Mammary microvascular endothelial cell (primary cell): Measurements from ENCODE around the gene LBHD1. TPM values are rescaled to one million over a fixed set of nuclear protein-coding genes. Genes with fewer than 3 reads are reported as not detected.

Source experiments
- total RNA-seq: library from RNA; depleted of rRNA; stranded (reverse); fragments of >200 nt; gene quantifications from 2 replicates; pipeline ENCODE4 v1.2.3, GENCODE V29; 2015

LBHD1 gene
- 2.2 and 2.8 TPM in 2 replicates for total RNA-seq

GRCh38 chr11:62671608-62672389 lies at the start of gene LBHD1, which contains the start of gene UQCC3:
Gene LBHD1, minus strand, starts transcription at chr11:62672267. Its CDS starts 2,236 bp downstream, at chr11:62670031.
Gene UQCC3, plus strand, starts transcription at chr11:62671673. Its CDS starts 73 bp downstream, at chr11:62671746.

DNA sequence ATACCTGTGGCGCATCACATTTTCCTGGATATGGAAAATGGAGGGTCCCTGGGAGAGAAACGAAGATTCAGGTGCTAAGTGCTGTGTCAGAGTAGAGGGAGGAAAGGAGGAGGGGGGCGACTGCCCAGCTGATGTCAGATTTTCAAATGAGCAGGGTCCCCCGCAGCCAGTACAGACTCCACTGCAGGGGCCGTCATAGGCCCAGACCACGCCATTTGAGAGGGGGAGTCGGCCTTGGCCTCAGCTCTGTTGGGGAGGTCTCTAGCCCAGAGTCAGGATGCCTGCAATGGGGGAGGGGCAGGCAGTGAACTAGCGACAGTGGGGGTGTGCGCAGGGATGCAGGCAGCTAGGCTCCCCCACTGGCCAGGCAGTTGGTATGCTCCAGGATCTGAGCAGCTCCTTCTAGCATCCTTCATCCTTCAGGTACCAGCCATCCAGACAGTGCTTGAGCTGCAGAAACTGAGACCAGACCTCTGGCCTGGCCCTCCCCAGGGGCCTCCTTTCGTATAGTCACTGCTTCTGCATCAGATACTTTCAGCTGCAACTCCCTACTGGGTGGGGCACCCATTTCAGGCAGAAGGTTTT lies 35.3 kb upstream of the LBHD1 start, which contains the start of the genes BSCL2 and GNG3:
Gene BSCL2 (minus strand): TSS at position 148 of the 585 bp plus-strand sequence. CDS start 229 bp downstream, outside the sequence.
Gene GNG3 (plus strand): TSS at position 400 of the 585 bp plus-strand sequence. CDS start 620 bp downstream, outside the sequence.

GRCh38 chr11:62689421-62690183 lies 17.5 kb upstream of the LBHD1 start, which contains the start of gene LRRN4CL:
Gene LRRN4CL, minus strand, starts transcription at chr11:62689530. Its CDS starts 1,022 bp downstream, at chr11:62688508.

GRCh38 chr11:62678770-62679696 lies 7.0 kb upstream of the LBHD1 start, which contains the start of gene UBXN1:
Gene UBXN1, minus strand, starts transcription at chr11:62679073. Its CDS starts 150 bp downstream, at chr11:62678923.

DNA sequence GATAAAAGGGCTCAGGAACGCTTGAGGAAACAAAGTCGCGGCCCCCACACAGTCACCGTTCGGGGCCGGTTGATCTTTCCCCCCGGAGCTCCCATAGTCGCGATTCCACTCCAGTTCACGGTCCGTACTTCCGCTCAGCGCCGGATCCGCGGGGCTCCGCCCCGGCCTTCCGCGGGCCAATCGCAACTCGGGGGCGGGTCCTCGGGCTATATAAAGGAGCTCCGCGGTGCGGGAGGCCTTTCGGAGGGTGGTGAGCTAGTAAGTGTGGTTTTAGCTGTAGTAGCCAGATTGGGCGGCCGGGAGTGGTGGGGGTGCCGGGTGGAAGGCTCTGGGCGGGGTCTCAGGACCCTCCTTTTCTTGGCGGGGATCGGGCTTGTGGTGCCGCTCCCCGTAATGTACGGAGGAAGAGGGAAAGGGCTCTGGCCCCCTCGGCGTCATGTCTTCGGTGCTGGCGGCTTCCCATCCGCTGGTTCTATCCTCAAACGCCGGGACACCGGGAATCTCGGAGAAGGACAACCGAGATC lies 6.9 kb downstream of the LBHD1 start, which contains the start of the genes C11orf98 and CSKMT:
Gene C11orf98 (minus strand): TSS at position 136 of the 524 bp plus-strand sequence. CDS start 41 bp downstream, at position 95.
Gene CSKMT (plus strand): TSS at position 238 of the 524 bp plus-strand sequence. CDS start 568 bp downstream, outside the sequence.

GRCh38 chr11:62645946-62646824 lies 25.9 kb downstream of the LBHD1 start, which contains the start of gene GANAB:
Gene GANAB, minus strand, starts transcription at chr11:62646613. Its CDS starts 14 bp downstream, at chr11:62646599.

GRCh38 chr11:62621567-62622470 lies 50.2 kb downstream of the LBHD1 start, which contains the start of gene B3GAT3:
Gene B3GAT3, minus strand, starts transcription at chr11:62621986. Its CDS starts 39 bp downstream, at chr11:62621947.

Other genes starting within 250 kb of the LBHD1 start
- gene AHNAK, start 125.5 kb downstream of the LBHD1 start, total RNA-seq, result 391 and 413 TPM in 2 replicates
- 1,562 and 1,604 TPM in 2 replicates for gene EEF1G, start 98.4 kb downstream of the LBHD1 start, total RNA-seq
- gene TUT1, start 80.7 kb downstream of the LBHD1 start, total RNA-seq, result 12.6 and 15.8 TPM in 2 replicates
- gene MTA2, start 70.4 kb downstream of the LBHD1 start, total RNA-seq, result 155 and 164 TPM in 2 replicates
- 28.5 and 30.8 TPM in 2 replicates for gene EML3, start 59.5 kb downstream of the LBHD1 start, total RNA-seq
- gene ROM1, start 59.0 kb downstream of the LBHD1 start, total RNA-seq, result 1.3 and 7.3 TPM in 2 replicates
- 26.6 and 34.2 TPM in 2 replicates for gene B3GAT3, start 50.3 kb downstream of the LBHD1 start, total RNA-seq
- gene GANAB, start 25.7 kb downstream of the LBHD1 start, total RNA-seq, result 220 and 258 TPM in 2 replicates
- 28.9 and 31.1 TPM in 2 replicates for gene INTS5, start 19.0 kb downstream of the LBHD1 start, total RNA-seq
- 72.4 TPM in 2 replicates for gene C11orf98, start 7.1 kb downstream of the LBHD1 start, total RNA-seq
- 3.5 and 3.8 TPM in 2 replicates for gene CSKMT, start 7.0 kb downstream of the LBHD1 start, total RNA-seq
- gene UQCC3, start 594 bp downstream of the LBHD1 start, total RNA-seq, result 11.8 and 15.9 TPM in 2 replicates
- gene UBXN1, start 6.8 kb upstream of the LBHD1 start, total RNA-seq, result 110 and 132 TPM in 2 replicates
- 0.05 TPM in 1 of 2 replicates, not detected in the other for gene LRRN4CL, start 17.3 kb upstream of the LBHD1 start, total RNA-seq
- 28.1 and 37.9 TPM in 2 replicates for gene BSCL2, start 35.2 kb upstream of the LBHD1 start, total RNA-seq
- not detected in 2 replicates for gene GNG3, start 35.4 kb upstream of the LBHD1 start, total RNA-seq
- 8.7 and 10.3 TPM in 2 replicates for gene HNRNPUL2, start 55.2 kb upstream of the LBHD1 start, total RNA-seq
- 28.2 and 32.2 TPM in 2 replicates for gene TTC9C, start 56.2 kb upstream of the LBHD1 start, total RNA-seq
- 8.0 and 14.2 TPM in 2 replicates for gene ZBTB3, start 81.9 kb upstream of the LBHD1 start, total RNA-seq
- gene POLR2G, start 89.3 kb upstream of the LBHD1 start, total RNA-seq, result 78.9 and 90.7 TPM in 2 replicates
- gene TAF6L, start 99.1 kb upstream of the LBHD1 start, total RNA-seq, result 23.3 and 24.0 TPM in 2 replicates
- 63.6 and 66.8 TPM in 2 replicates for gene TMEM179B, start 115.1 kb upstream of the LBHD1 start, total RNA-seq
- gene TMEM223, start 119.7 kb upstream of the LBHD1 start, total RNA-seq, result 25.3 and 27.1 TPM in 2 replicates
- 36.0 and 45.9 TPM in 2 replicates for gene NXF1, start 133.2 kb upstream of the LBHD1 start, total RNA-seq
- gene STX5, start 159.8 kb upstream of the LBHD1 start, total RNA-seq, result 26.4 and 28.9 TPM in 2 replicates
- gene TEX54, start 160.6 kb upstream of the LBHD1 start, total RNA-seq, result not detected in 2 replicates
- 58.9 and 62.4 TPM in 2 replicates for gene WDR74, start 167.3 kb upstream of the LBHD1 start, total RNA-seq
- gene SLC3A2, start 208.6 kb upstream of the LBHD1 start, total RNA-seq, result 156 and 171 TPM in 2 replicates
- gene CHRM1, start 249.1 kb upstream of the LBHD1 start, total RNA-seq, result 0.07 TPM in 1 of 2 replicates, not detected in the other